ENCODE measurements around the gene RAI1.

The RAI1 gene

GRCh38 chr17:17798573-17799255, 117.5 kb downstream of the RAI1 start:
- ChIA-PET POLR2A (no interaction called here), CTCF (interaction anchor here (0.6 kb wide), 1 partner anchor 45 kb away, joined by 3 read pairs; no protein-coding TSS in a partner anchor)
- Histone ChIP-seq H3K4me1 (ENCODE audit: control insufficient read depth, insufficient read depth, low read length) (no peaks in the 10 kb centered on the region), H3K27ac (ENCODE audit: extremely low read depth, low read depth, low read length) (no peak overlapping the region), H3K4me3 (ENCODE audit: low read depth, low read length) (no peak overlapping the region), H3K9me3 (ENCODE audit: control insufficient read depth, insufficient read depth, low read depth, low read length) (no peaks in the 10 kb centered on the region), H3K36me3 (ENCODE audit: control insufficient read depth in 2 of 2, insufficient read depth in 1 of 2, low read length in 2 of 2) (peaks cover 3 to 75% of the 10 kb centered on the region in 2 experiments; a peak in 2 of 3 replicates)
- TF ChIP-seq ZNF394 (tag by site-specific recombination; IDR thresholded peaks at IDR 0.05; ENCODE audit: borderline replicate concordance) (no peak), ZNF621 (tag by site-specific recombination; IDR thresholded peaks at IDR 0.05) (no peak), ZNF514 (tag by site-specific recombination; IDR thresholded peaks at IDR 0.05) (no peak), PRDM1 (tag by site-specific recombination; IDR thresholded peaks at IDR 0.05) (no peak), ZNF18 (tag by site-specific recombination; IDR thresholded peaks at IDR 0.05) (no peak), ZNF214 (tag by site-specific recombination; IDR thresholded peaks at IDR 0.05; ENCODE audit: borderline replicate concordance) (no peak)
- TF ChIP-seq, protein P1, sequence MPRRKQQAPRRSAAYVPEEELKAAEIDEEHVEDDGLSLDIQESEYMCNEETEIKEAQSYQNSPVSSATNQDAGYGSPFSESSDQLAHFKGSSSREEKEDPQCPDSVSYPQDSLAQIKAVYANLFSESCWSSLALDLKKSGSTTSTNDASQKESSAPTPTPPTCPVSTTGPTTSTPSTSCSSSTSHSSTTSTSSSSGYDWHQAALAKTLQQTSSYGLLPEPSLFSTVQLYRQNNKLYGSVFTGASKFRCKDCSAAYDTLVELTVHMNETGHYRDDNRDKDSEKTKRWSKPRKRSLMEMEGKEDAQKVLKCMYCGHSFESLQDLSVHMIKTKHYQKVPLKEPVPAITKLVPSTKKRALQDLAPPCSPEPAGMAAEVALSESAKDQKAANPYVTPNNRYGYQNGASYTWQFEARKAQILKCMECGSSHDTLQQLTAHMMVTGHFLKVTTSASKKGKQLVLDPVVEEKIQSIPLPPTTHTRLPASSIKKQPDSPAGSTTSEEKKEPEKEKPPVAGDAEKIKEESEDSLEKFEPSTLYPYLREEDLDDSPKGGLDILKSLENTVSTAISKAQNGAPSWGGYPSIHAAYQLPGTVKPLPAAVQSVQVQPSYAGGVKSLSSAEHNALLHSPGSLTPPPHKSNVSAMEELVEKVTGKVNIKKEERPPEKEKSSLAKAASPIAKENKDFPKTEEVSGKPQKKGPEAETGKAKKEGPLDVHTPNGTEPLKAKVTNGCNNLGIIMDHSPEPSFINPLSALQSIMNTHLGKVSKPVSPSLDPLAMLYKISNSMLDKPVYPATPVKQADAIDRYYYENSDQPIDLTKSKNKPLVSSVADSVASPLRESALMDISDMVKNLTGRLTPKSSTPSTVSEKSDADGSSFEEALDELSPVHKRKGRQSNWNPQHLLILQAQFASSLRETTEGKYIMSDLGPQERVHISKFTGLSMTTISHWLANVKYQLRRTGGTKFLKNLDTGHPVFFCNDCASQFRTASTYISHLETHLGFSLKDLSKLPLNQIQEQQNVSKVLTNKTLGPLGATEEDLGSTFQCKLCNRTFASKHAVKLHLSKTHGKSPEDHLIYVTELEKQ (tag by site-specific recombination; IDR thresholded peaks at IDR 0.05; ENCODE audit: borderline replicate concordance) = no peak
- TF ChIP-seq, protein P2, sequence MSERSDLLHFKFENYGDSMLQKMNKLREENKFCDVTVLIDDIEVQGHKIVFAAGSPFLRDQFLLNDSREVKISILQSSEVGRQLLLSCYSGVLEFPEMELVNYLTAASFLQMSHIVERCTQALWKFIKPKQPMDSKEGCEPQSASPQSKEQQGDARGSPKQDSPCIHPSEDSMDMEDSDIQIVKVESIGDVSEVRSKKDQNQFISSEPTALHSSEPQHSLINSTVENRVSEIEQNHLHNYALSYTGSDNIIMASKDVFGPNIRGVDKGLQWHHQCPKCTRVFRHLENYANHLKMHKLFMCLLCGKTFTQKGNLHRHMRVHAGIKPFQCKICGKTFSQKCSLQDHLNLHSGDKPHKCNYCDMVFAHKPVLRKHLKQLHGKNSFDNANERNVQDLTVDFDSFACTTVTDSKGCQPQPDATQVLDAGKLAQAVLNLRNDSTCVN (tag by site-specific recombination; optimal IDR thresholded peaks at IDR 0.05) = no peak

DNA sequence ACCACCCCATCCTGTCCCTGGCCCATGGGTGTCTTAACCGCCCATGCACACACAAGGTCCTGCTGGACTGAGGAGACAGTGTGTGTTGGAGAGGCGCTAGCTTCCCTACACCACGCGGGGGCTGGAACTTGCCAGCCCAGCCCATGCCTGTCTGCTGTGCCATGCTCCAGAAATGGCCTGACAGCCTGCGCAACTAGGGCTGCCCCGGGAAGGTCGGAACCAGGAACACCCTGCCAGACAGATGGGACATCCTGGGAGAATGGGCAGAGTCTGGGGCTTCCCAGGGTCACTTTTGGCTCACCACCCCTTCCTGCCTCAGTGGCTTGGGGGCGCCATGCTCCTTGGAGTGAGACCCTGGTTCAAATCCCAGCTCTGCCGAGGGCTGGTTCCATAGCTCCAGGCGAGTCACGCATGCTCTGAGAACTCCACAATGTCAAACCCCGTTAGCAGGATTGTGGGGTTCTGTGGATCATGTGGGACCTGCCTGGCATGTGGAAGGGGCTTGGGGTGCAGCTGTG, 119.3 kb downstream of the RAI1 start:
- Histone ChIP-seq H3K4me1 (ENCODE audit: control insufficient read depth, insufficient read depth, low read length) (no peaks in the 10 kb centered on the region), H3K36me3 (ENCODE audit: control insufficient read depth in 2 of 2, insufficient read depth in 1 of 2, low read length in 2 of 2) (peaks cover 3 to 71% of the 10 kb centered on the region in 2 experiments; a peak in 2 of 3 replicates), H3K9me3 (ENCODE audit: control insufficient read depth, insufficient read depth, low read depth, low read length) (no peaks in the 10 kb centered on the region), H3K4me3 (ENCODE audit: low read depth, low read length) (no peak overlapping the region), H3K27ac (ENCODE audit: extremely low read depth, low read depth, low read length) (no peak overlapping the region)
- ChIA-PET POLR2A (interaction anchor here (0.6 kb wide), 1 partner anchor 1631 kb away, joined by 4 read pairs; no protein-coding TSS in a partner anchor), CTCF (interaction anchor here (0.6 to 2.0 kb wide), 3 partner anchors 59 to 125 kb away, joined by 3 to 8 read pairs (median 4); no protein-coding TSS in a partner anchor)
- TF ChIP-seq, protein P3, sequence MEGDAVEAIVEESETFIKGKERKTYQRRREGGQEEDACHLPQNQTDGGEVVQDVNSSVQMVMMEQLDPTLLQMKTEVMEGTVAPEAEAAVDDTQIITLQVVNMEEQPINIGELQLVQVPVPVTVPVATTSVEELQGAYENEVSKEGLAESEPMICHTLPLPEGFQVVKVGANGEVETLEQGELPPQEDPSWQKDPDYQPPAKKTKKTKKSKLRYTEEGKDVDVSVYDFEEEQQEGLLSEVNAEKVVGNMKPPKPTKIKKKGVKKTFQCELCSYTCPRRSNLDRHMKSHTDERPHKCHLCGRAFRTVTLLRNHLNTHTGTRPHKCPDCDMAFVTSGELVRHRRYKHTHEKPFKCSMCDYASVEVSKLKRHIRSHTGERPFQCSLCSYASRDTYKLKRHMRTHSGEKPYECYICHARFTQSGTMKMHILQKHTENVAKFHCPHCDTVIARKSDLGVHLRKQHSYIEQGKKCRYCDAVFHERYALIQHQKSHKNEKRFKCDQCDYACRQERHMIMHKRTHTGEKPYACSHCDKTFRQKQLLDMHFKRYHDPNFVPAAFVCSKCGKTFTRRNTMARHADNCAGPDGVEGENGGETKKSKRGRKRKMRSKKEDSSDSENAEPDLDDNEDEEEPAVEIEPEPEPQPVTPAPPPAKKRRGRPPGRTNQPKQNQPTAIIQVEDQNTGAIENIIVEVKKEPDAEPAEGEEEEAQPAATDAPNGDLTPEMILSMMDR (tag by site-specific recombination; IDR thresholded peaks at IDR 0.05) = peak; percentile 28; the same call in 1 of the 2 replicates
- TF ChIP-seq ZNF18 (tag by site-specific recombination; IDR thresholded peaks at IDR 0.05) = no peak

Data from HEK293 (cell line).